SU-DHL-6 (cell line): ENCODE data around the gene FRY.

Experiments used
- H2AFZ ChIP-seq: fragments of 200-600 bp; sonication (generic); 2 replicates; pipeline ENCODE4 v1.6.1; 2014; ENCODE audit warnings: low read depth, mild to moderate bottlenecking, moderate library complexity, mixed read lengths, antibody characterized with exemption, low read length; ENCODE audit not compliant: severe bottlenecking
- H3F3A ChIP-seq: fragments of 200-600 bp; shearing (Covaris generic); 2 replicates; pipeline ENCODE4 v1.6.0; 2016; ENCODE audit warnings: antibody characterized with exemption, mild to moderate bottlenecking; ENCODE audit not compliant: insufficient read depth
- H3K27ac ChIP-seq: fragments of 200-600 bp; sonication (generic); 2 replicates; pipeline ENCODE4 v1.5.1; 2016; ENCODE audit warnings: low read depth, mild to moderate bottlenecking, low read length, moderate library complexity, mixed read lengths
- H3K27me3 ChIP-seq: fragments of 200-600 bp; sonication (generic), shearing (Covaris generic); 2 replicates; pipeline ENCODE4 v1.6.0; 2014; ENCODE audit warnings: mild to moderate bottlenecking, low read length
- H3K36me3 ChIP-seq: fragments of 200-600 bp; sonication (generic); 2 replicates; pipeline ENCODE4 v1.6.1; 2014; ENCODE audit warnings: mild to moderate bottlenecking, low read length, mixed read lengths
- H3K4me2 ChIP-seq: fragments of 300-600, 200-600 bp; shearing (Covaris generic), sonication (generic); 2 replicates; pipeline ENCODE4 v1.6.0; 2014; ENCODE audit warnings: low read length, low read depth, mild to moderate bottlenecking; ENCODE audit not compliant: poor library complexity, severe bottlenecking
- H3K4me3 ChIP-seq: fragments of 200-600 bp; sonication (generic); 2 replicates; pipeline ENCODE4 v1.5.1; 2014; ENCODE audit warnings: antibody characterized with exemption, low read length, mild to moderate bottlenecking, mixed read lengths; ENCODE audit not compliant: insufficient read depth, poor library complexity, severe bottlenecking
- H3K79me2 ChIP-seq: fragments of 200-600 bp; sonication (generic); 2 replicates; pipeline ENCODE4 v1.6.1; 2014; ENCODE audit warnings: mild to moderate bottlenecking, low read length, moderate library complexity; ENCODE audit not compliant: insufficient read depth
- H3K9ac ChIP-seq: fragments of 200-600 bp; sonication (generic); 2 replicates; pipeline ENCODE4 v1.7.0; 2014; ENCODE audit warnings: mild to moderate bottlenecking, low read length
- H3K9me2 ChIP-seq: fragments of 200-600 bp; sonication (generic); replicated peaks from 2 replicates; pipeline ENCODE4 v1.6.1; 2014; ENCODE audit warnings: low read length; ENCODE audit not compliant: insufficient read depth
- H3K9me3 ChIP-seq: fragments of 200-600 bp; sonication (generic); 2 replicates; pipeline ENCODE4 v1.6.1; 2014; ENCODE audit warnings: low read length, mixed read lengths; ENCODE audit not compliant: insufficient read depth
- H4K20me1 ChIP-seq: fragments of 200-600 bp; sonication (generic); 2 replicates; pipeline ENCODE4 v1.6.1; 2014; ENCODE audit warnings: low read depth, mild to moderate bottlenecking, antibody characterized with exemption, low read length, moderate library complexity, mixed read lengths
- EZH2phosphoT487 ChIP-seq: fragments of 200-600 bp; sonication (generic), shearing (Covaris generic); conservative IDR thresholded peaks from 2 replicates; pipeline ENCODE4 v1.6.1; 2018; ENCODE audit warnings: mild to moderate bottlenecking, antibody characterized with exemption, low read length, moderate library complexity, mixed read lengths
- TF ChIP-seq, protein P1 (sequence below): fragments of 200-600 bp; sonication (generic); IDR thresholded peaks from one replicate; pipeline ENCODE4 v1.5.1; 2017; ENCODE audit warnings: antibody characterized with exemption, mild to moderate bottlenecking, low read length, moderate library complexity; ENCODE audit not compliant: insufficient read depth, poor library complexity, severe bottlenecking

Gene FRY

GRCh38 chr13:32147193-32147592, 115.6 kb downstream of the FRY start:
- no peaks in the 10 kb centered on the region for H3K36me3 ChIP-seq
- no peak overlapping the region for H3K4me2 ChIP-seq
- H3K79me2 ChIP-seq: no peaks in the 10 kb centered on the region
- TF ChIP-seq, protein P1, sequence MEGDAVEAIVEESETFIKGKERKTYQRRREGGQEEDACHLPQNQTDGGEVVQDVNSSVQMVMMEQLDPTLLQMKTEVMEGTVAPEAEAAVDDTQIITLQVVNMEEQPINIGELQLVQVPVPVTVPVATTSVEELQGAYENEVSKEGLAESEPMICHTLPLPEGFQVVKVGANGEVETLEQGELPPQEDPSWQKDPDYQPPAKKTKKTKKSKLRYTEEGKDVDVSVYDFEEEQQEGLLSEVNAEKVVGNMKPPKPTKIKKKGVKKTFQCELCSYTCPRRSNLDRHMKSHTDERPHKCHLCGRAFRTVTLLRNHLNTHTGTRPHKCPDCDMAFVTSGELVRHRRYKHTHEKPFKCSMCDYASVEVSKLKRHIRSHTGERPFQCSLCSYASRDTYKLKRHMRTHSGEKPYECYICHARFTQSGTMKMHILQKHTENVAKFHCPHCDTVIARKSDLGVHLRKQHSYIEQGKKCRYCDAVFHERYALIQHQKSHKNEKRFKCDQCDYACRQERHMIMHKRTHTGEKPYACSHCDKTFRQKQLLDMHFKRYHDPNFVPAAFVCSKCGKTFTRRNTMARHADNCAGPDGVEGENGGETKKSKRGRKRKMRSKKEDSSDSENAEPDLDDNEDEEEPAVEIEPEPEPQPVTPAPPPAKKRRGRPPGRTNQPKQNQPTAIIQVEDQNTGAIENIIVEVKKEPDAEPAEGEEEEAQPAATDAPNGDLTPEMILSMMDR: no peak
- TF ChIP-seq EZH2phosphoT487: no peak
- no peaks in the 10 kb centered on the region for H3F3A ChIP-seq
- H3K9me2 ChIP-seq: no peaks in the 10 kb centered on the region
- no peak overlapping the region for H3K9ac ChIP-seq
- no peak overlapping the region for H3K4me3 ChIP-seq
- H2AFZ ChIP-seq: no peak overlapping the region
- no peaks in the 10 kb centered on the region for H3K27me3 ChIP-seq
- H3K9me3 ChIP-seq: no peaks in the 10 kb centered on the region
- no peaks in the 10 kb centered on the region for H4K20me1 ChIP-seq
- no peak overlapping the region for H3K27ac ChIP-seq

DNA sequence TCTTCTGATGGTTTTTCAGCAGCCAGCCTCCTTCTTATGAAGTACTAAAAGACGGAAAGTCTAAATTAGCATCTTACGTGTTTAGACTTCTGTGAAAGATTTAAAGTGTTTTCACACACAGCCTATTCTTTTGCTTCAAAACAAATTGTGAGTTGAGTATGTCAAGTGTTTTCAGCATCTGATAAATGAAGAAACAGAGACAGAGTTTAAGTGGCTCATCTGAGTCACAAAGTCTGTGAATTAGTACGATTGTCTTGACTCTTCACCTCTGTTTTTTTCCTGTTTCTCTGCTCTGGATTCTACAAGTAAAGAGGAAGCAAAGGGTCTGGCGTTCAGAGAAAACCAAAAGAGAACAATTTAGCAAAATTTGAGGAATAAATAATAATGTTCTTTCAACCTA, 116.4 kb downstream of the FRY start:
- H3F3A ChIP-seq: no peaks in the 10 kb centered on the region
- H3K9me2 ChIP-seq: no peaks in the 10 kb centered on the region
- no peak overlapping the region for H3K9ac ChIP-seq
- H3K36me3 ChIP-seq: no peaks in the 10 kb centered on the region
- H4K20me1 ChIP-seq: no peaks in the 10 kb centered on the region
- no peak overlapping the region for H3K27ac ChIP-seq
- no peak overlapping the region for H3K4me3 ChIP-seq
- no peak overlapping the region for H3K4me2 ChIP-seq
- TF ChIP-seq EZH2phosphoT487: no peak
- TF ChIP-seq, protein P1: no peak
- no peaks in the 10 kb centered on the region for H3K27me3 ChIP-seq
- no peak overlapping the region for H2AFZ ChIP-seq
- no peaks in the 10 kb centered on the region for H3K9me3 ChIP-seq
- no peaks in the 10 kb centered on the region for H3K79me2 ChIP-seq

- H3K4me2 ChIP-seq: no peak overlapping the region
- H3K9me2 ChIP-seq: no peaks in the 10 kb centered on the region
- no peaks in the 10 kb centered on the region for H3K9me3 ChIP-seq
- H3K36me3 ChIP-seq: no peaks in the 10 kb centered on the region
- no peak overlapping the region for H2AFZ ChIP-seq
- no peak overlapping the region for H3K9ac ChIP-seq
- no peaks in the 10 kb centered on the region for H4K20me1 ChIP-seq
- H3K79me2 ChIP-seq: no peaks in the 10 kb centered on the region
- H3F3A ChIP-seq: no peaks in the 10 kb centered on the region
- H3K4me3 ChIP-seq: no peak overlapping the region
- no peaks in the 10 kb centered on the region for H3K27me3 ChIP-seq
- TF ChIP-seq, protein P1: no peak
- TF ChIP-seq EZH2phosphoT487: no peak
- H3K27ac ChIP-seq: no peak overlapping the region
Measured at GRCh38 chr13:32150239-32150638, 118.7 kb downstream of the FRY start.
